Activated CD8-positive, alpha-beta T cell treated with anti-CD3 and anti-CD28 coated beads, Interleukin-2, amount 10 ng/mL, durations not matched to agents 7 days and 5 days (primary cell): ENCODE results near the gene MFSD6. TPM values are rescaled to one million over a fixed set of nuclear protein-coding genes. Genes with fewer than 3 reads are reported as not detected.

Experiments
- ATAC-seq: fragments of 150-1000 bp; cut with Tn5 transposase; one replicate; pipeline ENCODE4 v1.10.0; 2021; ENCODE audit warnings: moderate library complexity
- CTCF ChIA-PET: fragments of 350-600 bp; sonication (Branson Sonifier 250); formaldehyde crosslinking; loops from one replicate; lab custom pipeline; 2021; ENCODE audit warnings: antibody characterized with exemption; lab: Charles Lee
- POLR2A ChIA-PET: fragments of 350-600 bp; sonication (Branson Sonifier 250); formaldehyde crosslinking; loops from one replicate; lab custom pipeline; 2021; ENCODE audit warnings: antibody characterized with exemption; lab: Charles Lee
- DNase-seq: peaks from one replicate; pipeline ENCODE4 v3.0.0-alpha.2; 2020
- H3K27ac Mint-ChIP-seq: one replicate; pipeline ENCODE4 v1.8.0; 2021; ENCODE audit warnings: mild to moderate bottlenecking, mixed read lengths
- H3K27me3 Mint-ChIP-seq: one replicate; pipeline ENCODE4 v1.8.0; 2021; ENCODE audit warnings: low read depth, mixed read lengths
- H3K36me3 Mint-ChIP-seq: one replicate; pipeline ENCODE4 v1.8.0; 2021; ENCODE audit warnings: low read depth, mixed read lengths
- H3K4me1 Mint-ChIP-seq: one replicate; pipeline ENCODE4 v1.8.0; 2021; ENCODE audit warnings: low read depth, mixed read lengths
- H3K4me3 Mint-ChIP-seq: one replicate; pipeline ENCODE4 v1.8.0; 2021; ENCODE audit warnings: mild to moderate bottlenecking, mixed read lengths
- H3K9me3 Mint-ChIP-seq: one replicate; pipeline ENCODE4 v1.8.0; 2022; ENCODE audit warnings: mixed read lengths; ENCODE audit not compliant: insufficient read depth
- total RNA-seq, 2 experiments: library from RNA; stranded (reverse); gene quantifications; one replicate each; pipeline ENCODE4 v1.2.3, GENCODE V29; 2021

Gene MFSD6
- total RNA-seq, 2 experiments from 2014 or later, result 51.8 to 53.2 TPM

- no peak for DNase-seq
- Mint-ChIP-seq H3K36me3 (peaks cover 28% of the 10 kb centered on the region), H3K4me3 (no peak overlapping the region), H3K9me3 (no peaks in the 10 kb centered on the region), H3K27me3 (no peaks in the 10 kb centered on the region), H3K4me1 (peaks cover 6% of the 10 kb centered on the region), H3K27ac (no peak overlapping the region)
- ChIA-PET POLR2A (no interaction called here), CTCF (no interaction called here)
- ATAC-seq, result no peak
Measured at GRCh38 chr2:190443055-190443454, 34.9 kb downstream of the MFSD6 start.

- ChIA-PET POLR2A (no interaction called here), CTCF (no interaction called here)
- Mint-ChIP-seq H3K27me3 (no peaks in the 10 kb centered on the region), H3K4me1 (peaks cover 6% of the 10 kb centered on the region), H3K27ac (no peak overlapping the region), H3K4me3 (no peak overlapping the region), H3K36me3 (peaks cover 28% of the 10 kb centered on the region), H3K9me3 (no peaks in the 10 kb centered on the region)
- no peak for ATAC-seq
- DNase-seq, result no peak
Measured at GRCh38 chr2:190443778-190444481, 35.8 kb downstream of the MFSD6 start.

GRCh38 chr2:190444976-190445375, 36.8 kb downstream of the MFSD6 start:
- no peaks in the 10 kb centered on the region for H3K27me3 Mint-ChIP-seq
- H3K27ac Mint-ChIP-seq, result no peak overlapping the region
- H3K36me3 Mint-ChIP-seq, result peaks cover 19% of the 10 kb centered on the region
- peaks cover 6% of the 10 kb centered on the region for H3K4me1 Mint-ChIP-seq
- ATAC-seq (no peak), DNase-seq (no peak)
- CTCF ChIA-PET, result no interaction called here
- POLR2A ChIA-PET, result no interaction called here
- no peaks in the 10 kb centered on the region for H3K9me3 Mint-ChIP-seq
- no peak overlapping the region for H3K4me3 Mint-ChIP-seq

GRCh38 chr2:190446193-190446592, 38.0 kb downstream of the MFSD6 start:
- ChIA-PET POLR2A (interaction anchor here (2.2 kb wide), 1 partner anchor 11 kb away, joined by 6 read pairs; no protein-coding TSS in a partner anchor), CTCF (no interaction called here)
- no peak for DNase-seq

GRCh38 chr2:190446750-190447516, 38.8 kb downstream of the MFSD6 start:
- Mint-ChIP-seq H3K27ac (no peak overlapping the region), H3K4me3 (no peak overlapping the region), H3K4me1 (no peaks in the 10 kb centered on the region), H3K36me3 (peaks cover 14% of the 10 kb centered on the region), H3K27me3 (no peaks in the 10 kb centered on the region), H3K9me3 (no peaks in the 10 kb centered on the region)
- CTCF ChIA-PET, result interaction anchor here (0.6 to 1.0 kb wide), 2 partner anchors 10 to 63 kb away, joined by 3 to 4 read pairs; no protein-coding TSS in a partner anchor
- ATAC-seq (no peak), DNase-seq (no peak)
- POLR2A ChIA-PET, result interaction anchor here (0.6 to 2.2 kb wide), 3 partner anchors 10 to 203 kb away, joined by 3 to 6 read pairs (median 4); no protein-coding TSS in a partner anchor

More at GRCh38 chr2:190446193-190446592, 38.0 kb downstream of the MFSD6 start:
- no peak overlapping the region for H3K27ac Mint-ChIP-seq
- peaks cover 4% of the 10 kb centered on the region for H3K4me1 Mint-ChIP-seq
- ATAC-seq, result no peak
- no peak overlapping the region for H3K4me3 Mint-ChIP-seq
- peaks cover 13% of the 10 kb centered on the region for H3K36me3 Mint-ChIP-seq
- H3K9me3 Mint-ChIP-seq, result no peaks in the 10 kb centered on the region
- no peaks in the 10 kb centered on the region for H3K27me3 Mint-ChIP-seq

GRCh38 chr2:190447766-190448165, 39.6 kb downstream of the MFSD6 start:
- Mint-ChIP-seq H3K4me1 (no peaks in the 10 kb centered on the region), H3K4me3 (no peak overlapping the region), H3K36me3 (peaks cover 14% of the 10 kb centered on the region), H3K27ac (no peak overlapping the region), H3K27me3 (no peaks in the 10 kb centered on the region), H3K9me3 (no peaks in the 10 kb centered on the region)
- no peak for DNase-seq
- no peak for ATAC-seq
- ChIA-PET CTCF (interaction anchor here (1.0 to 1.4 kb wide), 2 partner anchors 45 to 63 kb away, joined by 3 read pairs; no protein-coding TSS in a partner anchor), POLR2A (interaction anchor here (0.6 to 2.2 kb wide), 3 partner anchors 9 to 202 kb away, joined by 3 to 6 read pairs (median 4); no protein-coding TSS in a partner anchor)

GRCh38 chr2:190449925-190450324, 41.8 kb downstream of the MFSD6 start:
- Mint-ChIP-seq H3K27me3 (no peaks in the 10 kb centered on the region), H3K27ac (no peak overlapping the region), H3K4me1 (no peaks in the 10 kb centered on the region), H3K4me3 (no peak overlapping the region), H3K36me3 (peaks cover 30% of the 10 kb centered on the region), H3K9me3 (no peaks in the 10 kb centered on the region)
- DNase-seq, result no peak
- ChIA-PET POLR2A (no interaction called here), CTCF (no interaction called here)
- ATAC-seq, result no peak

GRCh38 chr2:190450363-190450762, 42.2 kb downstream of the MFSD6 start:
- Mint-ChIP-seq H3K4me1 (no peaks in the 10 kb centered on the region), H3K36me3 (peaks cover 28% of the 10 kb centered on the region), H3K27ac (no peak overlapping the region), H3K27me3 (no peaks in the 10 kb centered on the region), H3K9me3 (no peaks in the 10 kb centered on the region), H3K4me3 (no peak overlapping the region)
- no peak for ATAC-seq
- CTCF ChIA-PET, result no interaction called here
- POLR2A ChIA-PET, result no interaction called here
- DNase-seq, result no peak

GRCh38 chr2:190451561-190452176, 43.5 kb downstream of the MFSD6 start:
- Mint-ChIP-seq H3K9me3 (no peaks in the 10 kb centered on the region), H3K27me3 (no peaks in the 10 kb centered on the region), H3K4me1 (no peaks in the 10 kb centered on the region), H3K27ac (no peak overlapping the region), H3K36me3 (peaks cover 35% of the 10 kb centered on the region), H3K4me3 (no peak overlapping the region)
- DNase-seq, result no peak
- CTCF ChIA-PET, result no interaction called here
- POLR2A ChIA-PET, result interaction anchor here (0.7 kb wide), 1 partner anchor 358 kb away, joined by 3 read pairs; no protein-coding TSS in a partner anchor
- no peak for ATAC-seq

DNA sequence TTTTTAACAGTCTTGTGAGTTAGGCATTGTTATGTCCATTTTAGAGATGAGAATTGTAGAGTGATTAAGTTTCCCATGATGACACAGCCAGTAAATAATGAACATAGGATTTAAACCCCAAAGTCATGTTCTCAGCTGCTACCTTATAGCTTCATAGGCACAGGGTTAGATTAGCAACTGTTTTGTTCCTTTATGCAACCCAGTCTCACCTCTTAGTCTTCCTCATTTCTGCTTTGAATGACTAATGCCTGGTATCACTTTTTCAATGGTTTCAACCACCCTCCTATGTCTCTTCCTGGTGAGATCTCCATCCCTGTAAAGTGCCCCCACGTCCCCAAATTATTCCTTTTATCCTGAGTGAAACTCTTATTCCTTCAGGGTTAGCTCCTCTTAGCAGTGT, 44.3 kb downstream of the MFSD6 start:
- no peak overlapping the region for H3K4me3 Mint-ChIP-seq
- no peaks in the 10 kb centered on the region for H3K27me3 Mint-ChIP-seq
- H3K36me3 Mint-ChIP-seq, result peaks cover 42% of the 10 kb centered on the region
- ATAC-seq (no peak), DNase-seq (no peak)
- POLR2A ChIA-PET, result no interaction called here
- H3K9me3 Mint-ChIP-seq, result no peaks in the 10 kb centered on the region
- H3K27ac Mint-ChIP-seq, result no peak overlapping the region
- CTCF ChIA-PET, result no interaction called here
- H3K4me1 Mint-ChIP-seq, result no peaks in the 10 kb centered on the region

DNA sequence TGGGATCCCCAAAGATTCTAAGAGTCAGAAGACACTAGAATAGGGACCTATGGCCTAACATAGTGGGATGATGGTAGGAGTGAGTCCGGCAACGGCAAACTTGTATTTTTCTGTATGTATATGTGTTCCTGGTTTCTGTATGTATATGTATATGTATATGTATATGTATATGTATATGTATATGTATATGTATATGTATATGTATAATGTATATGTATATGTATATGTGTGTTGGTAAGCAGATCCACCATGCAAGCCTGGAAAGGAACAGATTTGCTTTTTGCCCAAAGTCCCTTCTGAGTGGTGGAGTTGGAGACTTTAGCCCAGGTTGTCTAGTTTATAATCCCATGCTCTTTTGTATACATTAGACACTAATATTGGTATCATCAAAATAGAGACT, 46.6 kb downstream of the MFSD6 start:
- no peaks in the 10 kb centered on the region for H3K9me3 Mint-ChIP-seq
- peaks cover 52% of the 10 kb centered on the region for H3K36me3 Mint-ChIP-seq
- H3K27me3 Mint-ChIP-seq, result no peaks in the 10 kb centered on the region
- DNase-seq (no peak), ATAC-seq (no peak)
- H3K27ac Mint-ChIP-seq, result no peak overlapping the region
- H3K4me1 Mint-ChIP-seq, result no peaks in the 10 kb centered on the region
- ChIA-PET POLR2A (no interaction called here), CTCF (interaction anchor here (1.3 kb wide), 1 partner anchor 12 kb away, joined by 4 read pairs; no protein-coding TSS in a partner anchor)
- H3K4me3 Mint-ChIP-seq, result no peak overlapping the region
